Measurements from ENCODE around the gene STKLD1.
A peak's percentile ranks its signal among the peaks of the same experiment; 100 is the strongest.

Gene STKLD1

GRCh38 chr9:133382507-133383141 is 6.5 kb downstream of the STKLD1 start (continued):
- 0 out of 2 replicates have a peak, but pooled peaks have one; percentile 14 for TF ChIP-seq ZNF157 (tag by site-specific recombination; IDR thresholded peaks at IDR 0.05)
- peak; percentile 59; the same call in 1 of the 2 replicates for TF ChIP-seq ZNF621 (tag by site-specific recombination; IDR thresholded peaks at IDR 0.05)
- TF ChIP-seq ZNF362 (tag by site-specific recombination; IDR thresholded peaks at IDR 0.05): no peak
- no peak; the same call in 1 of the 2 replicates for TF ChIP-seq ZNF645 (tag by site-specific recombination; IDR thresholded peaks at IDR 0.05)
- no peak for TF ChIP-seq EGR2 (tag by site-specific recombination; IDR thresholded peaks at IDR 0.05; ENCODE audit: low read depth)
- TF ChIP-seq ZNF580 (tag by site-specific recombination; IDR thresholded peaks at IDR 0.05): 0 out of 2 replicates have a peak, but pooled peaks have one; percentile 12
- TF ChIP-seq ZNF513 (tag by site-specific recombination; IDR thresholded peaks at IDR 0.05): peak; percentile 88
- peak; percentile 31; the same call in 1 of the 2 replicates for TF ChIP-seq ZNF488 (tag by site-specific recombination; IDR thresholded peaks at IDR 0.05)
- TF ChIP-seq ZNF677 (tag by site-specific recombination; IDR thresholded peaks at IDR 0.05): no peak
- TF ChIP-seq ZNF416 (tag by site-specific recombination; IDR thresholded peaks at IDR 0.05): no peak
- no peak for TF ChIP-seq PATZ1 (tag by site-specific recombination; IDR thresholded peaks at IDR 0.05)
- TF ChIP-seq ZNF274 (IDR thresholded peaks at IDR 0.05; ENCODE audit: low read length): no peak
- TF ChIP-seq ZNF274 (tag by site-specific recombination; IDR thresholded peaks at IDR 0.05; ENCODE audit: borderline replicate concordance): 0 out of 2 replicates have a peak, but pooled peaks have one; percentile 53
- TF ChIP-seq ZNF248 (tag by site-specific recombination; IDR thresholded peaks at IDR 0.05): peak; percentile 71; the same call in 1 of the 2 replicates
- TF ChIP-seq ZNF184 (tag by site-specific recombination; IDR thresholded peaks at IDR 0.05): no peak
- peak; percentile 28; the same call in 1 of the 2 replicates for TF ChIP-seq ZBTB20 (tag by site-specific recombination; IDR thresholded peaks at IDR 0.05)
- TF ChIP-seq HOXD13 (CRISPR knock-in tag; IDR thresholded peaks at IDR 0.05; ENCODE audit: borderline replicate concordance): no peak
- 0 out of 2 replicates have a peak, but pooled peaks have one; percentile 19 for TF ChIP-seq ZBTB10 (tag by site-specific recombination; IDR thresholded peaks at IDR 0.05)
- peak; percentile 65 for TF ChIP-seq ZNF366 (tag by site-specific recombination; conservative IDR thresholded peaks at IDR 0.05)
- TF ChIP-seq ZBTB26 (tag by site-specific recombination; optimal IDR thresholded peaks at IDR 0.05): no peak
- TF ChIP-seq YY2 (tag by site-specific recombination; IDR thresholded peaks at IDR 0.05): peak; percentile 63
- 0 out of 2 replicates have a peak, but pooled peaks have one; percentile 5 for TF ChIP-seq AEBP2 (tag by site-specific recombination; IDR thresholded peaks at IDR 0.05; ENCODE audit: borderline replicate concordance)
- no peak for TF ChIP-seq ZNF449 (tag by site-specific recombination; IDR thresholded peaks at IDR 0.05)
- no peak for TF ChIP-seq ZNF350 (tag by site-specific recombination; IDR thresholded peaks at IDR 0.05)
